DOHH2 (cell line): ENCODE data around the gene DIS3L2.

Experiments used
- H3F3A ChIP-seq: fragments of 200-600 bp; sonication (generic), shearing (Covaris generic); 2 replicates; pipeline ENCODE4 v1.6.0; 2016; ENCODE audit warnings: antibody characterized with exemption, mild to moderate bottlenecking; ENCODE audit not compliant: control insufficient read depth, insufficient read depth
- H3K27ac ChIP-seq: fragments of 200-600 bp; sonication (generic); 2 replicates; pipeline ENCODE4 v1.5.1; 2014; ENCODE audit warnings: low read depth, mild to moderate bottlenecking, low read length, moderate library complexity
- H3K27me3 ChIP-seq: fragments of 200-600 bp; sonication (generic); 2 replicates; pipeline ENCODE4 v1.6.1; 2014; ENCODE audit warnings: mild to moderate bottlenecking, low read length, mixed read lengths; ENCODE audit not compliant: control insufficient read depth
- H3K36me3 ChIP-seq: fragments of 200-600 bp; sonication (generic); 2 replicates; pipeline ENCODE4 v1.6.1; 2014; ENCODE audit warnings: mild to moderate bottlenecking, low read length, moderate library complexity, mixed read lengths; ENCODE audit not compliant: control insufficient read depth
- H3K4me1 ChIP-seq: fragments of 200-600 bp; sonication (generic); 2 replicates; pipeline ENCODE4 v1.6.1; 2014; ENCODE audit warnings: mild to moderate bottlenecking, low read length, mixed read lengths; ENCODE audit not compliant: control insufficient read depth
- H3K4me2 ChIP-seq: fragments of 200-600 bp; sonication (generic); 2 replicates; pipeline ENCODE4 v1.6.0; 2014; ENCODE audit warnings: mild to moderate bottlenecking, low read length, moderate library complexity
- H3K4me3 ChIP-seq: fragments of 200-600 bp; sonication (generic); 2 replicates; pipeline ENCODE4 v1.5.1; 2014; ENCODE audit warnings: mild to moderate bottlenecking, low read length, mixed read lengths
- H3K79me2 ChIP-seq: fragments of 200-600 bp; sonication (generic); 2 replicates; pipeline ENCODE4 v1.6.1; 2014; ENCODE audit warnings: mild to moderate bottlenecking, low read length, mixed read lengths; ENCODE audit not compliant: control insufficient read depth
- H3K9me2 ChIP-seq: fragments of 200-600 bp; sonication (generic); replicated peaks from 2 replicates; pipeline ENCODE4 v1.6.1; 2014; ENCODE audit warnings: mild to moderate bottlenecking, low read length, mixed read lengths; ENCODE audit not compliant: control insufficient read depth
- H3K9me3 ChIP-seq: fragments of 200-600 bp; sonication (generic); 2 replicates; pipeline ENCODE4 v1.6.1; 2014; ENCODE audit warnings: antibody characterized with exemption, low read length, mixed read lengths; ENCODE audit not compliant: control insufficient read depth, insufficient read depth
- H4K20me1 ChIP-seq: fragments of 200-600 bp; sonication (generic); 2 replicates; pipeline ENCODE4 v1.6.0; 2014; ENCODE audit warnings: low read depth, mild to moderate bottlenecking, antibody characterized with exemption, low read length, moderate library complexity; ENCODE audit not compliant: control insufficient read depth, insufficient read depth
- CTCF ChIP-seq: fragments of 200-600 bp; sonication (generic); IDR thresholded peaks from one replicate; pipeline ENCODE4 v1.5.1; 2014; ENCODE audit warnings: antibody characterized with exemption, mild to moderate bottlenecking, low read depth, low read length; ENCODE audit not compliant: poor library complexity, severe bottlenecking
- EZH2phosphoT487 ChIP-seq: fragments of 200-600 bp; sonication (generic); IDR thresholded peaks from 2 replicates; pipeline ENCODE4 v1.6.1; 2017; ENCODE audit warnings: borderline replicate concordance, mild to moderate bottlenecking, antibody characterized with exemption, low read length, moderate library complexity, mixed read lengths

DIS3L2 gene

GRCh38 chr2:232231554-232231953 is 270.0 kb downstream of the DIS3L2 start:
- Histone ChIP-seq H3K9me3 (no peaks in the 10 kb centered on the region), H3K4me1 (no peaks in the 10 kb centered on the region), H3K4me2 (no peak overlapping the region)

GRCh38 chr2:232232915-232233314 is 271.4 kb downstream of the DIS3L2 start:
- Histone ChIP-seq H3K9me2 (no peaks in the 10 kb centered on the region), H3K36me3 (no peaks in the 10 kb centered on the region), H4K20me1 (no peaks in the 10 kb centered on the region), H3K27me3 (no peaks in the 10 kb centered on the region), H3K27ac (no peak overlapping the region), H3K9me3 (no peaks in the 10 kb centered on the region), H3F3A (no peaks in the 10 kb centered on the region), H3K4me2 (no peak overlapping the region), H3K4me1 (peaks cover 3% of the 10 kb centered on the region; the same call in 1 of the 2 replicates), H3K79me2 (no peaks in the 10 kb centered on the region), H3K4me3 (no peak overlapping the region)
- TF ChIP-seq CTCF (no peak), EZH2phosphoT487 (no peak)

More at GRCh38 chr2:232231554-232231953, 270.0 kb downstream of the DIS3L2 start:
- Histone ChIP-seq H3K9me2 (no peaks in the 10 kb centered on the region), H4K20me1 (no peaks in the 10 kb centered on the region), H3K4me3 (no peak overlapping the region), H3F3A (no peaks in the 10 kb centered on the region), H3K36me3 (no peaks in the 10 kb centered on the region), H3K27ac (no peak overlapping the region), H3K79me2 (no peaks in the 10 kb centered on the region), H3K27me3 (no peaks in the 10 kb centered on the region)
- TF ChIP-seq EZH2phosphoT487: no peak
- TF ChIP-seq CTCF: no peak

- H3K4me3 ChIP-seq: no peak overlapping the region
- H3K27ac ChIP-seq: no peak overlapping the region
- no peaks in the 10 kb centered on the region for H3K9me2 ChIP-seq
- no peaks in the 10 kb centered on the region for H4K20me1 ChIP-seq
- no peaks in the 10 kb centered on the region for H3K9me3 ChIP-seq
- H3K36me3 ChIP-seq: no peaks in the 10 kb centered on the region
- TF ChIP-seq CTCF: no peak
- no peak for TF ChIP-seq EZH2phosphoT487
- no peaks in the 10 kb centered on the region for H3F3A ChIP-seq
- H3K4me2 ChIP-seq: no peak overlapping the region
- no peaks in the 10 kb centered on the region for H3K27me3 ChIP-seq
- H3K4me1 ChIP-seq: peaks cover 3% of the 10 kb centered on the region; the same call in 1 of the 2 replicates
- H3K79me2 ChIP-seq: no peaks in the 10 kb centered on the region
Observed at GRCh38 chr2:232234922-232235615, 273.6 kb downstream of the DIS3L2 start.
